Activated T-helper 9 cell treated with anti-CD3 and anti-CD28 coated beads, Interleukin-2, amount 50 U/mL, for 16 hours (primary cell): ENCODE data around the gene TTC39C.
"Not testable (repeated sequence)": the region's sequence is repeated elsewhere in the genome, so short reads cannot be mapped to it uniquely, and the experiment has no call there.

ENCODE experiments used
- DNase-seq: peaks from one replicate; pipeline ENCODE4 v3.0.0-alpha.2; 2020; ENCODE audit warnings: low read depth

Gene TTC39C

GRCh38 chr18:24018299-24018886 is 3.8 kb downstream of the TTC39C start:
- no peak for DNase-seq

GRCh38 chr18:24019641-24020331 is 5.2 kb downstream of the TTC39C start:
- no peak for DNase-seq

GRCh38 chr18:24021505-24021904 is 7.0 kb downstream of the TTC39C start:
- DNase-seq = no peak

- DNase-seq = no peak
These were observed 7.6 kb downstream of the TTC39C start for GRCh38 chr18:24022161-24022560.

GRCh38 chr18:24023185-24023814 is 8.7 kb downstream of the TTC39C start:
- no peak for DNase-seq

GRCh38 chr18:24024425-24024824 is 9.9 kb downstream of the TTC39C start:
- no peak for DNase-seq

- no peak for DNase-seq
These were observed 11.9 kb downstream of the TTC39C start for GRCh38 chr18:24026457-24026856.

- no peak for DNase-seq
These were observed 12.7 kb downstream of the TTC39C start for GRCh38 chr18:24027156-24027827.

GRCh38 chr18:24028946-24029345 is 14.4 kb downstream of the TTC39C start:
- not testable (repeated sequence) for DNase-seq

GRCh38 chr18:24031318-24031717 is 16.8 kb downstream of the TTC39C start:
- DNase-seq = no peak

GRCh38 chr18:24031916-24032315 is 17.4 kb downstream of the TTC39C start:
- no peak for DNase-seq

- DNase-seq = no peak
These were observed 19.3 kb downstream of the TTC39C start for GRCh38 chr18:24033641-24034412.

- no peak for DNase-seq
These were observed 20.8 kb downstream of the TTC39C start for GRCh38 chr18:24035316-24035715.

GRCh38 chr18:24039671-24040070 is 25.1 kb downstream of the TTC39C start:
- DNase-seq = no peak

GRCh38 chr18:24041691-24042090 is 27.1 kb downstream of the TTC39C start:
- no peak for DNase-seq

GRCh38 chr18:24043403-24043802 is 28.8 kb downstream of the TTC39C start:
- DNase-seq = no peak

GRCh38 chr18:24048261-24048660 is 33.7 kb downstream of the TTC39C start:
- DNase-seq = no peak

GRCh38 chr18:24049142-24049541 is 34.6 kb downstream of the TTC39C start:
- no peak for DNase-seq

- no peak for DNase-seq
These were observed 36.7 kb downstream of the TTC39C start for GRCh38 chr18:24051031-24051947.

GRCh38 chr18:24052053-24052452 is 37.5 kb downstream of the TTC39C start:
- no peak for DNase-seq

- DNase-seq = no peak
These were observed 38.7 kb downstream of the TTC39C start for GRCh38 chr18:24053211-24053610.
